ENCODE results near the gene STXBP5.
"Not testable (repeated sequence)": the region's sequence is repeated elsewhere in the genome, so short reads cannot be mapped to it uniquely, and the experiment has no call there.

STXBP5 gene

GRCh38 chr6:147304016-147304415, 99.8 kb downstream of the STXBP5 start:
- no peak for DNase-seq

- DNase-seq: peak in 1 of 2 donors; percentile 16
These were observed 106.3 kb downstream of the STXBP5 start for GRCh38 chr6:147310521-147310920.

- no peak for DNase-seq
These were observed 107.0 kb downstream of the STXBP5 start for GRCh38 chr6:147311218-147311617.

- no peak for DNase-seq
These were observed 117.0 kb downstream of the STXBP5 start for GRCh38 chr6:147321260-147321659.

- DNase-seq: peak; percentile 89 to 90
These were observed 118.3 kb downstream of the STXBP5 start for GRCh38 chr6:147322299-147323162.

GRCh38 chr6:147325557-147325956, 121.3 kb downstream of the STXBP5 start:
- no peak for DNase-seq

- no peak for DNase-seq
These were observed 127.2 kb downstream of the STXBP5 start for GRCh38 chr6:147331401-147331800.

- DNase-seq: no peak
These were observed 133.7 kb downstream of the STXBP5 start for GRCh38 chr6:147337921-147338320.

GRCh38 chr6:147341486-147341885, 137.3 kb downstream of the STXBP5 start:
- DNase-seq: no peak

GRCh38 chr6:147345902-147346301, 141.7 kb downstream of the STXBP5 start:
- no peak for DNase-seq

GRCh38 chr6:147347179-147347881, 143.1 kb downstream of the STXBP5 start:
- DNase-seq: no peak

- DNase-seq: no peak
These were observed 143.8 kb downstream of the STXBP5 start for GRCh38 chr6:147347882-147348575.

GRCh38 chr6:147361311-147361981, 157.2 kb downstream of the STXBP5 start:
- DNase-seq: no peak

- no peak for DNase-seq
These were observed 162.1 kb downstream of the STXBP5 start for GRCh38 chr6:147366290-147366689.

GRCh38 chr6:147371325-147371724, 167.1 kb downstream of the STXBP5 start:
- no peak for DNase-seq

GRCh38 chr6:147372806-147373205, 168.6 kb downstream of the STXBP5 start:
- DNase-seq: no peak

GRCh38 chr6:147378819-147379218, 174.6 kb downstream of the STXBP5 start:
- no peak for DNase-seq

- DNase-seq: not testable (repeated sequence)
These were observed 176.6 kb downstream of the STXBP5 start for GRCh38 chr6:147380841-147381240.

GRCh38 chr6:147381712-147382111, 177.5 kb downstream of the STXBP5 start:
- DNase-seq: no peak

GRCh38 chr6:147382945-147383554, 178.8 kb downstream of the STXBP5 start:
- peak; percentile 10 to 40 for DNase-seq

- no peak for DNase-seq
These were observed 179.8 kb downstream of the STXBP5 start for GRCh38 chr6:147384029-147384428.

Data from inflammatory macrophage treated with lipopolysaccharide for 1 hour (primary cell).